ENCODE results near the gene GPATCH2. TPM values are rescaled to one million over a fixed set of nuclear protein-coding genes. Genes with fewer than 3 reads are reported as not detected.

GPATCH2 gene
- total RNA-seq, 1 experiment from 2014 or later: 11.3 TPM

GRCh38 chr1:217617126-217617525 is 13.8 kb downstream of the GPATCH2 start (continued):
- no peak for TF ChIP-seq REST (IDR thresholded peaks at IDR 0.05; ENCODE audit: low read depth)
- TF ChIP-seq SRF (IDR thresholded peaks at IDR 0.05; ENCODE audit: low read depth): no peak

GRCh38 chr1:217614200-217614712 is 16.6 kb downstream of the GPATCH2 start:
- POLR2A ChIA-PET: no interaction called here
- intact Hi-C loops (cut with micrococcal nuclease): no loop called here
- CTCF ChIA-PET: no interaction called here
- DNase-seq (ENCODE audit: low read depth, low spot score): no peak
- no peak overlapping the region for H3K4me2 ChIP-seq (ENCODE audit: low read length)
- H3K9me3 ChIP-seq (ENCODE audit: control insufficient read depth in 1 of 2, insufficient read depth in 1 of 2, low read depth in 1 of 2, low read length in 2 of 2): no peaks in the 10 kb centered on the region
- BruUV-seq (replicated peaks): no TSS peak
- H2AFZ ChIP-seq (ENCODE audit: low read depth, low read length, poor library complexity, severe bottlenecking): no peak overlapping the region
- no peak overlapping the region for H3K4me3 ChIP-seq (replicated peaks in 1 of 2; ENCODE audit: low read depth in 1 of 2, low read length in 2 of 2)
- H3K36me3 ChIP-seq (ENCODE audit: control insufficient read depth in 1 of 2, insufficient read depth in 2 of 2, low read length in 2 of 2): peaks cover 0 to 7% of the 10 kb centered on the region in 2 experiments; a peak in 1 of 4 replicates
- H3K27me3 ChIP-seq (ENCODE audit: insufficient read depth, low read length): no peaks in the 10 kb centered on the region
- H4K20me1 ChIP-seq (ENCODE audit: insufficient read depth): no peaks in the 10 kb centered on the region; the same call in 1 of the 2 replicates
- TF ChIP-seq CBX3 (IDR thresholded peaks at IDR 0.05; ENCODE audit: low read depth): no peak
- TF ChIP-seq REST (IDR thresholded peaks at IDR 0.05; ENCODE audit: low read depth): no peak
- no peak for TF ChIP-seq CEBPB (IDR thresholded peaks at IDR 0.05; ENCODE audit: low read depth)
- TF ChIP-seq SRF (IDR thresholded peaks at IDR 0.05; ENCODE audit: low read depth): no peak
- TF ChIP-seq EZH2 (IDR thresholded peaks at IDR 0.05): no peak
- no peak for TF ChIP-seq SIN3A (IDR thresholded peaks at IDR 0.05; ENCODE audit: low read depth)
- TF ChIP-seq ATF3 (IDR thresholded peaks at IDR 0.05): no peak
- TF ChIP-seq ZNF274 (IDR thresholded peaks at IDR 0.05; ENCODE audit: low read depth, low read length): no peak
- TF ChIP-seq JUND (IDR thresholded peaks at IDR 0.05): no peak
- TF ChIP-seq SP1 (IDR thresholded peaks at IDR 0.05; ENCODE audit: low read depth): no peak
- TF ChIP-seq MAX (IDR thresholded peaks at IDR 0.05): no peak
- TF ChIP-seq CTCF (IDR thresholded peaks at IDR 0.05 in 2 of 3, conservative IDR thresholded peaks at IDR 0.05 in 1 of 3; ENCODE audit: borderline replicate concordance in 1 of 3, insufficient read depth in 1 of 3, low read depth in 2 of 3, low read length in 2 of 3): no peak
- no peak for TF ChIP-seq EGR1 (IDR thresholded peaks at IDR 0.05; ENCODE audit: low read depth)
- no peak for TF ChIP-seq TCF7L2 (IDR thresholded peaks at IDR 0.05; ENCODE audit: borderline replicate concordance, extremely low read depth, insufficient read depth, insufficient read length)
- TF ChIP-seq POLR2A (IDR thresholded peaks at IDR 0.05; ENCODE audit: borderline replicate concordance, extremely low read depth, insufficient read depth, insufficient read length): no peak
- no peak for TF ChIP-seq FOSL1 (IDR thresholded peaks at IDR 0.05; ENCODE audit: low read depth)
- no peaks in the 10 kb centered on the region for H3K9me2 ChIP-seq (ENCODE audit: insufficient read depth)
- no peak for ATAC-seq
- RAD21 ChIA-PET (ENCODE audit: low non-redundant PET in 1 of 2, low total read pairs in 2 of 2, uncharacterized antibody in 2 of 2, unreplicated experiment in 2 of 2): no interaction called here
- H3K79me2 ChIP-seq (ENCODE audit: insufficient read depth, low read length): peaks cover 35% of the 10 kb centered on the region
- H3K9ac ChIP-seq (ENCODE audit: low read length): no peak overlapping the region
- no peak overlapping the region for H3K27ac ChIP-seq (ENCODE audit: low read depth, low read length)
- no peaks in the 10 kb centered on the region for H3K4me1 ChIP-seq (ENCODE audit: control insufficient read depth in 1 of 2, insufficient read depth in 2 of 2, low read length in 2 of 2)
